SK-N-SH (cell line): ENCODE measurements around the gene FBF1. TPM values are rescaled to one million over a fixed set of nuclear protein-coding genes. Genes with fewer than 3 reads are reported as not detected.

Experiments
- CTCF ChIA-PET: fragments of 300-600, 350-600 bp; formaldehyde crosslinking; extraction: SDS; loops from one replicate; lab custom pipeline; 2021; lab: Yijun Ruan, JAX
- POLR2A ChIA-PET: fragments of 350-600 bp; sonication (Branson Sonifier 250); formaldehyde crosslinking; extraction: SDS; loops from one replicate; lab custom pipeline; 2020; ENCODE audit warnings: antibody characterized with exemption, inconsistent platforms; lab: Yijun Ruan, JAX
- DNase-seq: peaks from one replicate; pipeline ENCODE4 v3.0.0; 2012
- H2AFZ ChIP-seq: fragments of 200-600 bp; sonication (generic); 2 replicates; pipeline ENCODE4 v1.8.1; 2016; ENCODE audit warnings: antibody characterized with exemption, mild to moderate bottlenecking, low read depth
- H3F3A ChIP-seq: fragments of 200-600 bp; sonication (generic); replicated peaks from 2 replicates; pipeline ENCODE3; 2016; ENCODE audit warnings: antibody characterized with exemption, mild to moderate bottlenecking; ENCODE audit not compliant: insufficient read depth
- H3K27ac ChIP-seq, 2 experiments: fragments of 200-500 bp in 1 of 2; fragments of 200-600 bp in 1 of 2; sonication (Bioruptor generic) in 1 of 2; sonication (generic), shearing (Covaris generic) in 1 of 2; 2 replicates each; pipeline versions ENCODE4 v1.5.1 to v1.6.1; 2014 to 2016; ENCODE audit warnings: low read depth in 2 of 2, inconsistent platforms in 1 of 2, low read length in 1 of 2, mild to moderate bottlenecking in 1 of 2, mixed read lengths in 1 of 2
- H3K27me3 ChIP-seq: fragments of 200-600 bp; sonication (generic), shearing (Covaris generic); 2 replicates; pipeline ENCODE4 v1.6.1; 2016; ENCODE audit warnings: mixed run types; ENCODE audit not compliant: insufficient read depth
- H3K36me3 ChIP-seq, 2 experiments: fragments of 200-500 bp in 1 of 2; fragments of 200-600 bp in 1 of 2; sonication (Bioruptor generic) in 1 of 2; sonication (generic) in 1 of 2; replicated peaks in 1 of 2; 2 replicates each; pipeline versions ENCODE3 to v1.5.1; 2014 to 2016; ENCODE audit warnings: low read length in 1 of 2, mild to moderate bottlenecking in 1 of 2; ENCODE audit not compliant: insufficient read depth in 2 of 2, control insufficient read depth in 1 of 2
- H3K4me1 ChIP-seq, 2 experiments: fragments of 200-500 bp in 1 of 2; fragments of 200-600 bp in 1 of 2; sonication (Bioruptor generic) in 1 of 2; sonication (generic), shearing (Covaris generic) in 1 of 2; 2 replicates each; pipeline versions ENCODE4 v1.5.1 to v1.6.1; 2014 to 2016; ENCODE audit warnings: low read depth in 1 of 2, low read length in 1 of 2, mixed run types in 1 of 2; ENCODE audit not compliant: insufficient read depth in 2 of 2, control insufficient read depth in 1 of 2
- H3K4me2 ChIP-seq: fragments of 200-600 bp; sonication (generic), shearing (Covaris generic); 2 replicates; pipeline ENCODE4 v1.6.1; 2017; ENCODE audit warnings: mixed run types
- H3K4me3 ChIP-seq, 2 experiments: fragments of 200-500 bp in 1 of 2; fragments of 200-600 bp in 1 of 2; sonication (Bioruptor generic) in 1 of 2; sonication (generic), shearing (Covaris generic) in 1 of 2; 2 replicates each; pipeline versions ENCODE4 v1.5.1 to v1.8.1; 2014 to 2016; ENCODE audit warnings: low read depth in 2 of 2, inconsistent platforms in 1 of 2, low read length in 1 of 2, mild to moderate bottlenecking in 1 of 2, mixed read lengths in 1 of 2, moderate library complexity in 1 of 2
- H3K79me2 ChIP-seq: fragments of 200-600 bp; sonication (generic); 2 replicates; pipeline ENCODE4 v1.8.1; 2017; ENCODE audit warnings: mild to moderate bottlenecking; ENCODE audit not compliant: insufficient read depth
- H3K9ac ChIP-seq: fragments of 200-600 bp; sonication (generic); 2 replicates; pipeline ENCODE4 v1.6.1; 2017; ENCODE audit warnings: mixed run types
- H3K9me2 ChIP-seq: fragments of 200-600 bp; sonication (generic); 2 replicates; pipeline ENCODE4 v1.6.1; 2017; ENCODE audit warnings: mixed run types
- H3K9me3 ChIP-seq: fragments of 200-600 bp; sonication (generic); 2 replicates; pipeline ENCODE4 v1.6.1; 2017; ENCODE audit warnings: mixed run types, mild to moderate bottlenecking, moderate library complexity
- H4K20me1 ChIP-seq: fragments of 200-600 bp; sonication (generic); 2 replicates; pipeline ENCODE4 v1.6.1; 2017; ENCODE audit warnings: mild to moderate bottlenecking, mixed run types; ENCODE audit not compliant: insufficient read depth
- CTCF ChIP-seq: fragments of 200-600 bp; sonication (generic); IDR thresholded peaks from 2 replicates; pipeline ENCODE4 v1.6.1; 2017; ENCODE audit warnings: antibody characterized with exemption, mild to moderate bottlenecking, moderate library complexity
- ELF1 ChIP-seq: IDR thresholded peaks from 2 replicates; pipeline ENCODE4 v1.4.0; 2012
- EZH2phosphoT487 ChIP-seq: fragments of 200-600 bp; sonication (generic); IDR thresholded peaks from 2 replicates; pipeline ENCODE4 v1.6.1; 2017; ENCODE audit warnings: low read depth, mixed run types, mild to moderate bottlenecking, antibody characterized with exemption, moderate library complexity, borderline replicate concordance
- FOXJ3 ChIP-seq: sonication (generic); formaldehyde crosslinking; IDR thresholded peaks from 2 replicates; pipeline ENCODE4 v1.5.1; 2020; ENCODE audit warnings: mild to moderate bottlenecking, missing genetic modification reagents
- JUND ChIP-seq: IDR thresholded peaks from 2 replicates; pipeline ENCODE4 v1.4.0; 2012
- MEF2A ChIP-seq: IDR thresholded peaks from 2 replicates; pipeline ENCODE4 v1.4.0; 2012; ENCODE audit warnings: low read depth, borderline replicate concordance
- RAD21 ChIP-seq: IDR thresholded peaks from 2 replicates; pipeline ENCODE4 v1.6.1; 2012; ENCODE audit warnings: mild to moderate bottlenecking, low read length
- RCOR1 ChIP-seq: fragments of 150-350 bp; IDR thresholded peaks from 2 replicates; pipeline ENCODE4 v1.6.1; 2017; ENCODE audit warnings: antibody characterized with exemption, low read length
- RFX5 ChIP-seq: IDR thresholded peaks from 2 replicates; pipeline ENCODE4 v1.6.1; 2012; ENCODE audit warnings: mild to moderate bottlenecking, improper control_type of control experiment, low read length
- SIN3A ChIP-seq: IDR thresholded peaks from 2 replicates; pipeline ENCODE4 v1.6.1; 2012; ENCODE audit warnings: low read depth, mild to moderate bottlenecking, low read length, moderate library complexity, borderline replicate concordance
- TAF1 ChIP-seq: IDR thresholded peaks from 2 replicates; pipeline ENCODE4 v1.6.1; 2012; ENCODE audit warnings: low read depth, mild to moderate bottlenecking, low read length, moderate library complexity, borderline replicate concordance
- TCF12 ChIP-seq: IDR thresholded peaks from 2 replicates; pipeline ENCODE4 v1.4.0; 2012
- TEAD4 ChIP-seq: IDR thresholded peaks from 2 replicates; pipeline ENCODE4 v1.4.0; 2012; ENCODE audit warnings: mild to moderate bottlenecking, borderline replicate concordance; ENCODE audit not compliant: insufficient read depth
- USF2 ChIP-seq: fragments of 150-350 bp; IDR thresholded peaks from 2 replicates; pipeline ENCODE4 v1.6.1; 2017; ENCODE audit warnings: antibody characterized with exemption, low read length, low read depth, borderline replicate concordance
- YY1 ChIP-seq: IDR thresholded peaks from 2 replicates; pipeline ENCODE4 v1.4.0; 2012; ENCODE audit warnings: low read depth, mild to moderate bottlenecking
- WGBS: methylation state at CpG from one replicate; pipeline ENCODE4 v1.1.6; 2017; ENCODE audit warnings: low lambda C conversion rate; 5-methylcytosine and 5-hydroxymethylcytosine counted together
- polyA plus RNA-seq, 3 experiments: library from polyadenylated mRNA; depleted of rRNA; stranded (reverse); fragments of >200 nt; gene quantifications; 2 replicates each; pipeline ENCODE4 v1.2.3, GENCODE V29; 2012
- TF ChIP-seq, protein P1 (sequence below): IDR thresholded peaks from 2 replicates; pipeline ENCODE4 v1.6.1; 2012; ENCODE audit warnings: mild to moderate bottlenecking, low read depth, low read length, moderate library complexity
- TF ChIP-seq, protein P2 (sequence below): IDR thresholded peaks from 2 replicates; pipeline ENCODE4 v1.4.0; 2012; ENCODE audit warnings: low read depth, borderline replicate concordance

FBF1 gene
- polyA plus RNA-seq, 1 of the 3 experiments (the other 2 are of a cell fraction): 19.0 TPM

GRCh38 chr17:75926456-75926855 is 14.4 kb downstream of the FBF1 start:
- CTCF ChIA-PET: interaction anchor here (1.1 to 5.7 kb wide), 11 partner anchors 9 to 88 kb away, joined by 3 to 26 read pairs (median 7); partner anchors contain the start of genes CDK3, FBF1 and MRPL38
- no peak overlapping the region for H3K4me2 ChIP-seq
- POLR2A ChIA-PET: interaction anchor here (1.7 kb wide), 1 partner anchor 17 kb away, joined by 4 read pairs; no protein-coding TSS in a partner anchor
- no peaks in the 10 kb centered on the region for H3K27me3 ChIP-seq
- no peaks in the 10 kb centered on the region for H3F3A ChIP-seq
- 88% methylated on average over 4 of the region's 4 CpGs for WGBS
- no peaks in the 10 kb centered on the region for H3K9me3 ChIP-seq
- no peak overlapping the region for H2AFZ ChIP-seq
- no peaks in the 10 kb centered on the region for H3K79me2 ChIP-seq
- no peak for TF ChIP-seq TEAD4
- no peak for TF ChIP-seq CTCF
- no peak for TF ChIP-seq RAD21
- no peak for TF ChIP-seq YY1
- TF ChIP-seq SIN3A: no peak
- TF ChIP-seq RCOR1: no peak
- TF ChIP-seq TCF12: no peak
- TF ChIP-seq MEF2A: no peak
- TF ChIP-seq ELF1: no peak
- no peak overlapping the region for H3K4me3 ChIP-seq
- no peak overlapping the region for H3K9ac ChIP-seq
- H4K20me1 ChIP-seq: no peaks in the 10 kb centered on the region
- H3K4me1 ChIP-seq: no peaks in the 10 kb centered on the region
- no peak for DNase-seq
- no peaks in the 10 kb centered on the region for H3K9me2 ChIP-seq
- peaks cover 10 to 22% of the 10 kb centered on the region in 2 experiments for H3K36me3 ChIP-seq
- no peak overlapping the region for H3K27ac ChIP-seq

- CTCF ChIA-PET: interaction anchor here (0.7 to 5.7 kb wide), 11 partner anchors 8 to 107 kb away, joined by 3 to 23 read pairs (median 6); partner anchors contain the start of genes FBF1 and MRPL38
- Histone ChIP-seq H3K9me2 (no peaks in the 10 kb centered on the region), H3F3A (no peaks in the 10 kb centered on the region), H3K4me2 (no peak overlapping the region), H4K20me1 (no peaks in the 10 kb centered on the region), H3K36me3 (peaks cover 10 to 22% of the 10 kb centered on the region in 2 experiments), H3K27me3 (no peaks in the 10 kb centered on the region), H3K27ac (no peak overlapping the region), H3K4me3 (no peak overlapping the region), H2AFZ (no peak overlapping the region), H3K79me2 (no peaks in the 10 kb centered on the region), H3K4me1 (no peaks in the 10 kb centered on the region), H3K9ac (no peak overlapping the region), H3K9me3 (no peaks in the 10 kb centered on the region)
- POLR2A ChIA-PET: interaction anchor here (0.9 to 1.7 kb wide), 2 partner anchors 10 to 17 kb away, joined by 4 to 5 read pairs; no protein-coding TSS in a partner anchor
- no peak for DNase-seq
- WGBS: 94% methylated on average over 11 of the region's 15 CpGs
- no peak for TF ChIP-seq USF2
- no peak for TF ChIP-seq RFX5
- TF ChIP-seq, protein P1, sequence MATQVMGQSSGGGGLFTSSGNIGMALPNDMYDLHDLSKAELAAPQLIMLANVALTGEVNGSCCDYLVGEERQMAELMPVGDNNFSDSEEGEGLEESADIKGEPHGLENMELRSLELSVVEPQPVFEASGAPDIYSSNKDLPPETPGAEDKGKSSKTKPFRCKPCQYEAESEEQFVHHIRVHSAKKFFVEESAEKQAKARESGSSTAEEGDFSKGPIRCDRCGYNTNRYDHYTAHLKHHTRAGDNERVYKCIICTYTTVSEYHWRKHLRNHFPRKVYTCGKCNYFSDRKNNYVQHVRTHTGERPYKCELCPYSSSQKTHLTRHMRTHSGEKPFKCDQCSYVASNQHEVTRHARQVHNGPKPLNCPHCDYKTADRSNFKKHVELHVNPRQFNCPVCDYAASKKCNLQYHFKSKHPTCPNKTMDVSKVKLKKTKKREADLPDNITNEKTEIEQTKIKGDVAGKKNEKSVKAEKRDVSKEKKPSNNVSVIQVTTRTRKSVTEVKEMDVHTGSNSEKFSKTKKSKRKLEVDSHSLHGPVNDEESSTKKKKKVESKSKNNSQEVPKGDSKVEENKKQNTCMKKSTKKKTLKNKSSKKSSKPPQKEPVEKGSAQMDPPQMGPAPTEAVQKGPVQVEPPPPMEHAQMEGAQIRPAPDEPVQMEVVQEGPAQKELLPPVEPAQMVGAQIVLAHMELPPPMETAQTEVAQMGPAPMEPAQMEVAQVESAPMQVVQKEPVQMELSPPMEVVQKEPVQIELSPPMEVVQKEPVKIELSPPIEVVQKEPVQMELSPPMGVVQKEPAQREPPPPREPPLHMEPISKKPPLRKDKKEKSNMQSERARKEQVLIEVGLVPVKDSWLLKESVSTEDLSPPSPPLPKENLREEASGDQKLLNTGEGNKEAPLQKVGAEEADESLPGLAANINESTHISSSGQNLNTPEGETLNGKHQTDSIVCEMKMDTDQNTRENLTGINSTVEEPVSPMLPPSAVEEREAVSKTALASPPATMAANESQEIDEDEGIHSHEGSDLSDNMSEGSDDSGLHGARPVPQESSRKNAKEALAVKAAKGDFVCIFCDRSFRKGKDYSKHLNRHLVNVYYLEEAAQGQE: no peak
- TF ChIP-seq, protein P2, sequence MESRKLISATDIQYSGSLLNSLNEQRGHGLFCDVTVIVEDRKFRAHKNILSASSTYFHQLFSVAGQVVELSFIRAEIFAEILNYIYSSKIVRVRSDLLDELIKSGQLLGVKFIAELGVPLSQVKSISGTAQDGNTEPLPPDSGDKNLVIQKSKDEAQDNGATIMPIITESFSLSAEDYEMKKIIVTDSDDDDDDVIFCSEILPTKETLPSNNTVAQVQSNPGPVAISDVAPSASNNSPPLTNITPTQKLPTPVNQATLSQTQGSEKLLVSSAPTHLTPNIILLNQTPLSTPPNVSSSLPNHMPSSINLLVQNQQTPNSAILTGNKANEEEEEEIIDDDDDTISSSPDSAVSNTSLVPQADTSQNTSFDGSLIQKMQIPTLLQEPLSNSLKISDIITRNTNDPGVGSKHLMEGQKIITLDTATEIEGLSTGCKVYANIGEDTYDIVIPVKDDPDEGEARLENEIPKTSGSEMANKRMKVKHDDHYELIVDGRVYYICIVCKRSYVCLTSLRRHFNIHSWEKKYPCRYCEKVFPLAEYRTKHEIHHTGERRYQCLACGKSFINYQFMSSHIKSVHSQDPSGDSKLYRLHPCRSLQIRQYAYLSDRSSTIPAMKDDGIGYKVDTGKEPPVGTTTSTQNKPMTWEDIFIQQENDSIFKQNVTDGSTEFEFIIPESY: no peak
- TF ChIP-seq JUND: no peak
- no peak for TF ChIP-seq CTCF
- no peak for TF ChIP-seq TAF1
- TF ChIP-seq EZH2phosphoT487: no peak
- TF ChIP-seq FOXJ3 (CRISPR knock-in tag): no peak
These were observed 14.9 kb downstream of the FBF1 start for GRCh38 chr17:75925912-75926311.
